GM13977 (cell line): Measurements from ENCODE around the gene SPDYE2B.
"Not testable (repeated sequence)": the region's sequence is repeated elsewhere in the genome, so short reads cannot be mapped to it uniquely, and the experiment has no call there.

ENCODE experiments used
- DNase-seq: peaks from one replicate; pipeline ENCODE4 v3.0.0; 2012; ENCODE audit warnings: low spot score
- CTCF ChIP-seq: IDR thresholded peaks from 2 replicates; pipeline ENCODE4 v1.5.1; 2012; ENCODE audit warnings: mild to moderate bottlenecking, control low read depth; ENCODE audit not compliant: insufficient read depth; ENCODE audit errors: extremely low read depth, missing control alignments
- in situ Hi-C: fragments of 300-500 bp; cut with MboI; formaldehyde crosslinking; loops from one replicate; pipeline ENCODE4 v1.12.0; 2022; ENCODE audit warnings: low sequenced_read_pairs, low pct_unique_long_range_greater_than_20kb, mixed read lengths, inconsistent platforms; ENCODE audit not compliant: unreplicated experiment

The SPDYE2B gene

GRCh38 chr7:102634299-102634698, 15.8 kb upstream of the SPDYE2B start:
- in situ Hi-C loops, DNase-seq: not testable (repeated sequence)

DNA sequence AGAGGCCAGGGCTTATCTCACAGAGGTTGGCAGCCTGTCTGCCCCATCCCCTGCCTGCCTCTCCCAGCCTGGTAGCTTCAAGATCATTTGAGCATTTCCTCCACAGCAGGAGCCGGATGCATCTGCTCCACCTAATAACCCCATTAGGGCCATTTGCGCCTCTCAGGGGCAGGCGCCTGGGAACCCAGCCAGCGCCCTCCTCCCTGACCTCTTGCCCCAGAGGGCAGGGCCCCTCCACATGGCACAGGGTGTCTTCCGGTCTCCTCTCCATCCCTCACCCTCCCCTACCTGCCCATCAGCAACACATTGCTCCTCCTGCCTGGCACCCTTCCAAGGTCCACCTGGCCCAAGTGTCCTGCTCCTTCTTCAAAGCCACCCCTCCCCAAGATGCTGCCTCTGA, 14.8 kb upstream of the SPDYE2B start:
- in situ Hi-C loops, DNase-seq: not testable (repeated sequence)

DNA sequence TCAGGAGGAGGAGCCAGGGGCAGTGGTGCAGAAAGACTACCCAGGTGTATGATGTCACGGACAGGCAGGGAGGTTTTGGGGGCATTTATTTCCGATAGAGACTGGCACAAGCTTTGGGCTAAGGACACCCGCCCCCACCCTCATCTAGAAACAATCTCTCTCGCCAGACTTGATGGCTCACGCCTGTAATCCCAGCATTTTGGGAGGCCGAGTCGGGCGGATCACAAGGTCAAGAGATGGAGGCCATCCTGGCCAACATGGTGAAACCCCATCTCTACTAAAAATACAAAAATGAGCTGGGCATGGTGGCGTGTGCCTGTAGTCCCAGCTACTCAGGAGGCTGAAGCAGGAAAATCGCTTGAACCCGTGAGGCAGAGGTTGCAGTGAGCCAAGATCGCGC, 13.2 kb upstream of the SPDYE2B start:
- DNase-seq, in situ Hi-C loops: not testable (repeated sequence)

DNA sequence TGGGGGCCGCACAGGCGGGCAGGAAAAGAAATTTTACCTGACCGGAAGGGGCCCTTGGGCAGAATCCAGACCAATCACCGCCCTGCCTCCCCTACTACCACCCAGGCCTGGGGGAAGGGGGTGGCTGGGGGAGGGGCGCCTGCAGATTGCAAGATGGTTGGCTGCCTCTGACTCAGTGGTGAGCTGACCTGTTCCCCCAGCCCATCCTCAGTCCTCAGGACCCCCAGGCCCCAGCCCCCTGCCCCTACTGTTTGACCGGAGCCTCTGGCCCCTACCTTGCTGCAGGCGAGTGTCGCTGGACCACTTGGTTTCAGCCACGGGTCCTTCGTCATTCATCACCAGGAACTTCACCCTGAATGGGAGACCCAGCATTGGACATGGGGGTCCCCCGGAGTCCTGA, 11.3 kb upstream of the SPDYE2B start:
- DNase-seq, in situ Hi-C loops: not testable (repeated sequence)

DNA sequence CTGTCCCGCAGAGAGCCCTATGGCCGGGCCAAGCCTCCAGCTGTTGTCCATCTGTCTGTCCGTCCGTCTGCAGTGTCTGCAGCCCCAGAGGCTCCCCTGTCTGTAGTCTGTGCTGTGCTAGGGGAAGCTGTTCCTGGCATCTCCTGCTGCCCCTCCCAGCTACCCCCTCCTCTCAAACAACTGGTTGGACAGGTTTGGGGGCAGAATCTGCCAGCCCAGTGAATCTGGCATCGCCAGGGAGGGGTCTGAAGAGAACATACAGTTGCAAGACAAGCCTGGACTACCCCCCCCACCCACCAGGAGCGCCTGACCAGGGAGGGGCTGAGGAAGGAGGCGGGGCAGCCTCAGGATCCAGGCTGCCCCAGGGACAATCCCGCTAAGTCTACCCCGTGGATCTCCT, 7.4 kb upstream of the SPDYE2B start, which contains the start of gene UPK3BL1:
TSS of gene UPK3BL1 (minus strand) at position 101 of the 400 bp plus-strand sequence. CDS start at position 51, 50 bp downstream.
- DNase-seq, in situ Hi-C loops: not testable (repeated sequence)

GRCh38 chr7:102643404-102643803, 6.7 kb upstream of the SPDYE2B start:
- DNase-seq, in situ Hi-C loops: not testable (repeated sequence)

DNA sequence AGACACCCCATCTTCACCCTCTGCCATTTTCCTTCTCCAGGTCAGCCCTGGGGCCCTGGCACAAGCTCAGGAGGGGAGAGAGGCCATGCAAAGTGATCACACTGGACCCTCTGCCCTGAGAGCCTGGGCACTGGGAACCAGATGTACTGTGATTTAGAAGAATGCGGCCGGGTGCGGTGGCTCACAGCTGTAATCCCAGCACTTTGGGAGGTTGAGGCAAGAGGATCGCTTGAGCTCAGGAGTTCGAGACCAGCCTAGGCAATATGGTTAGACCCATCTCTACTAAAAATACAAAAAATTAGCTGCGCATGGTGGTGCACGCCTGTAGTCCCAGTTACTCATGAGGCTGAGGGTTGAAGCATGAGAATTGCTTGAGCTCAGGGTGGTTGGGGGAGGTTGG, 2.3 kb upstream of the SPDYE2B start:
- DNase-seq, in situ Hi-C loops: not testable (repeated sequence)

DNA sequence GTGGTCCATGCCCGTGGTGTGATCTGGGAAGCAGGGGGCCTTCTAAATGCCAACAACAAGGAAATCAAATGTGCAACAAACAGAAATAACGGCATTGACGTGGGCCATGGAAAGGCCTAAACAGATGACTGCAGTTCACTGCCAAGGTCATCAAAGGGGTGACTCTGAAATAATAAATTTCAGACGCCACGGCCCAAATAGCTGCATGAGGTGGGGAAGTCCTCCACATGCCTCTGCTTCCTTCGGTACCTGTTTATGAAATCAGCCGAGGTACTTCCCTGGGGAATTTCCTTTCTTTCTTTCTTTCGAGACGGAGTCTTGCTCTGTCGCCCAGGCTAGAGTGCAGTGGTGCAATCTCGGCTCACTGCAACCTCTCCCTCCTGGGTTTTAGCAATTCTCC, 14.6 kb downstream of the SPDYE2B start:
- in situ Hi-C loops, DNase-seq: not testable (repeated sequence)

GRCh38 chr7:102666850-102667249, 16.7 kb downstream of the SPDYE2B start:
- DNase-seq, in situ Hi-C loops: not testable (repeated sequence)

DNA sequence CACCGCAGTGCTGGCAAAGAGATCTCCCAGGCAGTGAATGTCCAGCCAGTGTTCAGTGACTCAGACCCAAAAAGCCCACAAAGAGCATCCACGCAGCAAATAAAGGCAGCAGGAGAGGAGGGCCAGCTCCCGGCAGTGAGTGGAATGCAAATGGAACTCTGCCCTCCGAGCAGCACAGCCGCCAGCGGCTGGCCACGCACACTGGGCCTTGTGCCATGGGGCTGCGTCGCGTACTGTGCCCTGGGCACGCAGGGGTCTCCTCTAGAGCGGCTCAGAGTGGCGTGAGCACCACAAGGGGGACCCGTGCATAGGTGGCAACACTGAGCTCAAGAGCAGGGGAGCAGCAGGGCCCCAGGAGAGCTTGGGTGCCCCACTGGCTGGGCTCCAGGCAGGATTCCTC, 17.4 kb downstream of the SPDYE2B start:
- DNase-seq, in situ Hi-C loops: not testable (repeated sequence)

DNA sequence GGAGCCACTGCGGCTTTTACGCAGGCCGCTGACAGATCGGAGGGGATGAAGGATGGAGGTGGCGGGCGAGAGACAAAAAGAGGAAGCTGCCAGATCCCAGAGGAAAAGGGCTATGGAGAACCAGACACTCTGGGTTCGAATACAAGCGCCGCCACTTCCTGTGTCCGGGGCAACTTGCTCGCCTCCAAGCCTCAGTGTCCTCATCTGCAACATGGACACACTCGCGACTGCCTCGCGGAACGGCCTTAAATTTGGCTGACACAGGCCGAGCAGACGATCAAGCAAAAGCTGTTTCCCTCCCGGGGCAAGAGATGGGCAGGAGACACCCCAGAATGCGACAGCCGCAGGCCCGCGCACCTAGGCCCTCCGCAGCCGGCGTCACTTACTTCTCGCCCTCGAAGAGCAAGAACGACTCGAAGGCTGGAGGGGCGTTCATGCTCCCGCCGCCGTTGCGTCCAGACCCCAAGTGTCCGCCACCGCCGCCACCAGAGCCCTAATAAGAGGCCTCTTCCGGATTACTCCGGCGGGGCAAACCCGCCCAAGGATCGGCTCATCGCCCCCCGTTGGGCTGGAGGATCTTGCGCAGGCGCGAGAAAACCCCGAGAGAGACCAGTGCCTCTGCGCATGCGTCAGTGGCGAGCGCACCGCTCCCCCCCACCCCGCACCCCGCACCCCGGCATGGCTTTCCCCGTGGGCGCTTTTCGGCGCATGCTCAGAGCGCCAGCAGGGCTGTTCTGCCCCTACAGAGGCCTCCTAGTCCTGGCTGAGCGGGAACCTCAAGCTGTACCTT, 21.2 kb downstream of the SPDYE2B start, which contains the start of gene POLR2J2:
TSS of gene POLR2J2 (minus strand) at position 498 of the 790 bp plus-strand sequence. CDS start at position 436, 62 bp downstream.
- peak; percentile 26 for TF ChIP-seq CTCF
- in situ Hi-C loops: not testable (repeated sequence)
- peak; percentile 80 for DNase-seq

- in situ Hi-C loops: not testable (repeated sequence)
Measured at GRCh38 chr7:102671956-102672307, 21.8 kb downstream of the SPDYE2B start.

DNA sequence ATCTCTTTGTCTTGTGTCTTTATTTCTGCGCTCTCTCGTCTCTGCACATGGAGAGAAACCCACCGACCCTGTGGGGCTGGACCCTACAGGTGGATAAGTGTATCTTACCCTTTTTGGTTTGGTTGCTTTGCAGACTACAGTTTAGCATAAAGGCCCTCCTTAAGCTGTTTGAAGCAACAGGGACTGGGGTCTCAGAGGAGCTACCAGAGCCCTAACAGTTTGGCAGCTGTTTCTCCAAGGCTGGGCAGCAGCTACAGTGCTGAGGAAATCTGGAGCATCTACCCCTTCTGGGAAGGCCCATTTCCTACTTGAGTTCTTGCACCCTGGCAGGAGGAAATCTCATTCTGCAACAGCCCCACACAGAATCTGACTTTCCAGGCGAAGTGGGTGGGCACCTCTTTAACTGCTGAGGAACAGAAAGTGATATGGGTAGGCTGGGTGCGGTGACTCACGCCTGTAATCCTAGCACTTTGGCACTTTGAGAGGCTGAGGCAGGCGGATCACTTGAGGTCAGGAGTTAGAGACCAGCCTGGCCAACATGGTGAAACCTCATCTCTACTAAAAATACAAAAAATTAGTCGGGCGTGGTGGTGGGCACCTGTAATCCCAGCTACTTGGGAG, 23.4 kb downstream of the SPDYE2B start:
- in situ Hi-C loops: not testable (repeated sequence)

More at GRCh38 chr7:102671956-102672307, 21.8 kb downstream of the SPDYE2B start:
- not testable (repeated sequence) for DNase-seq

DNA sequence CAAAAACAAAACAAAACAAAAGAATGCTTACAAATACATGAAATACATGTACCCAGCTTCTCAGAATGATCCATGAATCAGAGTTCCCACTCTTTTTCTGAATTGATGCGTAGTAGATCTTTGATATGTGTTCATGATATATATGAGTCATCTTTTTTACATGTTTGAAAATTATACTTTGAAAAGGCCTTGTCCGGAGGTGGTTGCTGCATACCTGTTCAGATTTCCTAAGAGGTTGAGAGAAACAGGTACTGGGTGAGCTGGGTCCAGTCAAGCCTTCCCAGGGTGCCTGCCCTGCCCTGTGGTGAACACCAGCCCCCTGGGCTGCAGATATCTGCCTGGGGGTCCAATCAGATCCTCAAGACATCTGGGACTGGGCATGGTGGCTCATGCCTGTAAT, 25.4 kb downstream of the SPDYE2B start:
- in situ Hi-C loops, DNase-seq: not testable (repeated sequence)

More for the DNA sequence above, 23.4 kb downstream of the SPDYE2B start:
- DNase-seq: not testable (repeated sequence)

- in situ Hi-C loops: not testable (repeated sequence)
Measured at GRCh38 chr7:102680780-102681179, 30.7 kb downstream of the SPDYE2B start.

GRCh38 chr7:102682560-102682959, 32.4 kb downstream of the SPDYE2B start:
- DNase-seq, in situ Hi-C loops: not testable (repeated sequence)

More at GRCh38 chr7:102680780-102681179, 30.7 kb downstream of the SPDYE2B start:
- not testable (repeated sequence) for DNase-seq
